H9 (cell line): ENCODE data around the gene TMTC2. TPM values are rescaled to one million over a fixed set of nuclear protein-coding genes. Genes with fewer than 3 reads are reported as not detected.

Experiments used
- DNase-seq: peaks from one replicate; pipeline ENCODE4 v3.0.0-alpha.2; 2017
- H2AFZ ChIP-seq: one replicate; pipeline ENCODE4 v1.6.1; 2013; ENCODE audit warnings: mild to moderate bottlenecking, low read length, control low read depth, moderate library complexity
- H2AK5ac ChIP-seq: 2 replicates; pipeline ENCODE4 v1.6.1; 2013; ENCODE audit warnings: low read length, control low read depth, mixed read lengths; ENCODE audit not compliant: insufficient read length
- H2BK120ac ChIP-seq: one replicate; pipeline ENCODE4 v1.6.1; 2013; ENCODE audit warnings: low read depth, mild to moderate bottlenecking, low read length, control low read depth, inconsistent platforms; ENCODE audit not compliant: poor library complexity, severe bottlenecking
- H2BK12ac ChIP-seq: 2 replicates; pipeline ENCODE4 v1.6.1; 2013; ENCODE audit warnings: low read length, control low read depth, mixed read lengths, low read depth; ENCODE audit not compliant: insufficient read length
- H2BK15ac ChIP-seq: 2 replicates; pipeline ENCODE4 v1.6.1; 2013; ENCODE audit warnings: low read depth, low read length, control low read depth
- H2BK20ac ChIP-seq: one replicate; pipeline ENCODE4 v1.6.1; 2013; ENCODE audit warnings: low read depth, mild to moderate bottlenecking, low read length, control low read depth, inconsistent platforms; ENCODE audit not compliant: poor library complexity, severe bottlenecking
- H2BK5ac ChIP-seq: 2 replicates; pipeline ENCODE4 v1.6.1; 2013; ENCODE audit warnings: low read length, control low read depth, mixed read lengths; ENCODE audit not compliant: insufficient read length
- H3K14ac ChIP-seq: 2 replicates; pipeline ENCODE4 v1.6.1; 2013; ENCODE audit warnings: low read length, control low read depth; ENCODE audit not compliant: insufficient read depth
- H3K18ac ChIP-seq: 2 replicates; pipeline ENCODE4 v1.6.1; 2013; ENCODE audit warnings: low read depth, mild to moderate bottlenecking, mixed read lengths, low read length, control low read depth; ENCODE audit not compliant: insufficient read length
- H3K23ac ChIP-seq: 2 replicates; pipeline ENCODE4 v1.6.1; 2013; ENCODE audit warnings: low read length, control low read depth, mixed read lengths, low read depth; ENCODE audit not compliant: insufficient read length
- H3K23me2 ChIP-seq: 2 replicates; pipeline ENCODE4 v1.6.1; 2013; ENCODE audit warnings: low read depth, mild to moderate bottlenecking, mixed read lengths, low read length, control low read depth; ENCODE audit not compliant: insufficient read length, poor library complexity, severe bottlenecking
- H3K27ac ChIP-seq: 2 replicates; pipeline ENCODE4 v1.5.1; 2013; ENCODE audit warnings: low read length, control low read depth, mixed read lengths, low read depth; ENCODE audit not compliant: insufficient read length
- H3K27me3 ChIP-seq: 2 replicates; pipeline ENCODE4 v1.6.1; 2013; ENCODE audit warnings: low read length, control low read depth, inconsistent platforms; ENCODE audit not compliant: insufficient read depth
- H3K4ac ChIP-seq: 2 replicates; pipeline ENCODE4 v1.6.1; 2013; ENCODE audit warnings: low read depth, mild to moderate bottlenecking, control low read depth, inconsistent platforms, low read length, moderate library complexity
- H3K4me1 ChIP-seq: 2 replicates; pipeline ENCODE4 v1.6.1; 2013; ENCODE audit warnings: low read length, control low read depth, inconsistent platforms; ENCODE audit not compliant: insufficient read depth
- H3K4me2 ChIP-seq: 2 replicates; pipeline ENCODE4 v1.6.1; 2013; ENCODE audit warnings: low read length, control low read depth, mixed read lengths; ENCODE audit not compliant: insufficient read length, insufficient read depth
- H3K56ac ChIP-seq: 2 replicates; pipeline ENCODE4 v1.6.1; 2013; ENCODE audit warnings: low read depth, mild to moderate bottlenecking, mixed read lengths, low read length, control low read depth; ENCODE audit not compliant: insufficient read length
- H3K79me1 ChIP-seq: 2 replicates; pipeline ENCODE4 v1.6.1; 2013; ENCODE audit warnings: low read depth, mild to moderate bottlenecking, moderate library complexity, low read length, control low read depth, inconsistent platforms; ENCODE audit not compliant: insufficient read depth, poor library complexity, severe bottlenecking
- H3K79me2 ChIP-seq: 2 replicates; pipeline ENCODE4 v1.6.1; 2013; ENCODE audit warnings: low read length, control low read depth, inconsistent platforms; ENCODE audit not compliant: insufficient read depth
- H3K9ac ChIP-seq: 2 replicates; pipeline ENCODE4 v1.6.1; 2013; ENCODE audit warnings: low read length, control low read depth, mixed read lengths; ENCODE audit not compliant: insufficient read length; ENCODE audit errors: extremely low read depth
- H3K9me3 ChIP-seq: one replicate; pipeline ENCODE4 v1.6.1; 2013; ENCODE audit warnings: low read depth, low read length, inconsistent platforms; ENCODE audit not compliant: control insufficient read depth
- H3T11ph ChIP-seq: one replicate; pipeline ENCODE4 v1.6.1; 2013; ENCODE audit warnings: mild to moderate bottlenecking, low read length, control low read depth, inconsistent platforms
- H4K20me1 ChIP-seq: one replicate; pipeline ENCODE4 v1.6.1; 2013; ENCODE audit not compliant: control insufficient read depth, insufficient read length, insufficient read depth
- H4K5ac ChIP-seq: 2 replicates; pipeline ENCODE4 v1.6.1; 2013; ENCODE audit warnings: low read depth, mild to moderate bottlenecking, mixed read lengths, low read length, control low read depth; ENCODE audit not compliant: insufficient read length
- H4K8ac ChIP-seq: replicated peaks from 2 replicates; pipeline ENCODE4 v1.6.1; 2013; ENCODE audit warnings: low read length, control low read depth, mixed read lengths, low read depth; ENCODE audit not compliant: insufficient read length
- H4K91ac ChIP-seq: 2 replicates; pipeline ENCODE4 v1.6.1; 2013; ENCODE audit warnings: low read depth, mild to moderate bottlenecking, moderate library complexity, mixed read lengths, low read length, control low read depth; ENCODE audit not compliant: insufficient read length
- H3K27ac Mint-ChIP-seq, 3 experiments: 2 replicates in 2 of 3; 3 replicates in 1 of 3; pipeline ENCODE4 v1.8.0; 2020 to 2021; ENCODE audit warnings: mixed read lengths in 3 of 3, mild to moderate bottlenecking in 1 of 3, moderate library complexity in 1 of 3
- H3K27me3 Mint-ChIP-seq: 2 replicates; pipeline ENCODE4 v1.8.0; 2021; ENCODE audit warnings: low read depth, mild to moderate bottlenecking, moderate library complexity, mixed read lengths
- H3K36me3 Mint-ChIP-seq, 3 experiments: 2 replicates in 2 of 3; 3 replicates in 1 of 3; pipeline ENCODE4 v1.8.0; 2020 to 2021; ENCODE audit warnings: low read depth in 3 of 3, mixed read lengths in 3 of 3; ENCODE audit not compliant: insufficient read depth in 1 of 3
- H3K4me1 Mint-ChIP-seq, 2 experiments: 2 replicates each; pipeline ENCODE4 v1.8.0; 2020; ENCODE audit warnings: mixed read lengths in 2 of 2
- H3K4me3 Mint-ChIP-seq, 2 experiments: 2 replicates in 1 of 2; 3 replicates in 1 of 2; pipeline ENCODE4 v1.8.0; 2020 to 2021; ENCODE audit warnings: mild to moderate bottlenecking in 2 of 2, mixed read lengths in 2 of 2, moderate library complexity in 1 of 2
- H3K9me3 Mint-ChIP-seq, 2 experiments: 2 replicates in 1 of 2; 3 replicates in 1 of 2; pipeline ENCODE4 v1.8.0; 2020; ENCODE audit warnings: mild to moderate bottlenecking in 2 of 2, mixed read lengths in 2 of 2, moderate library complexity in 1 of 2
- CTCF ChIP-seq: fragments of 200-600 bp; sonication (generic); conservative IDR thresholded peaks from 3 replicates; pipeline ENCODE4 v1.8.0; 2021; ENCODE audit warnings: antibody characterized with exemption, mild to moderate bottlenecking
- WGBS: extraction: QIAGEN DNeasy Blood & Tissue Kit; methylation state at CpG from one replicate; pipeline ENCODE4 v1.1.7; 2013; ENCODE audit warnings: missing lambda C conversion rate, low lambda C conversion rate, mixed read lengths; ENCODE audit not compliant: insufficient read length; ENCODE audit errors: extremely low coverage; 5-methylcytosine and 5-hydroxymethylcytosine counted together
- total RNA-seq: library from RNA; stranded (reverse); gene quantifications from 2 replicates; pipeline ENCODE4 v1.2.1, GENCODE V29; 2021

Gene TMTC2
- total RNA-seq, 1 experiment from 2014 or later, result 3.1 TPM

GRCh38 chr12:82942521-82942920, 255.8 kb downstream of the TMTC2 start:
- no peak overlapping the region for H3K4ac ChIP-seq

More at GRCh38 chr12:82942521-82942920, 255.8 kb downstream of the TMTC2 start:
- H2BK5ac ChIP-seq, result no peak overlapping the region
- no peaks in the 10 kb centered on the region for H4K20me1 ChIP-seq
- H3K79me1 ChIP-seq, result no peaks in the 10 kb centered on the region
- H2BK20ac ChIP-seq, result no peak overlapping the region
- H3K14ac ChIP-seq, result no peak overlapping the region
- Mint-ChIP-seq H3K27me3 (no peaks in the 10 kb centered on the region), H3K4me3 (no peak overlapping the region), H3K9me3 (0 out of 5 replicates have a peak, but pooled peaks cover 0 to 3% of the 10 kb centered on the region in 2 experiments), H3K36me3 (no peaks in the 10 kb centered on the region), H3K27ac (no peak overlapping the region), H3K4me1 (peaks cover 0 to 4% of the 10 kb centered on the region in 2 experiments; a peak in 1 of 4 replicates)
- H3K56ac ChIP-seq, result no peak overlapping the region
- no peak overlapping the region for H2AFZ ChIP-seq
- WGBS, result no CpG with 5 or more reads among the region's 2 CpGs
- H4K5ac ChIP-seq, result no peak overlapping the region
- no peak for TF ChIP-seq CTCF
- no peaks in the 10 kb centered on the region for H3K9me3 ChIP-seq
- H3K18ac ChIP-seq, result no peak overlapping the region
- H3T11ph ChIP-seq, result no peak overlapping the region
- no peak overlapping the region for H3K23ac ChIP-seq
- no peak overlapping the region for H2BK15ac ChIP-seq
- no peak overlapping the region for H2AK5ac ChIP-seq
- H2BK120ac ChIP-seq, result no peak overlapping the region
- H3K9ac ChIP-seq, result no peak overlapping the region
- no peaks in the 10 kb centered on the region for H3K4me1 ChIP-seq
- no peak overlapping the region for H4K8ac ChIP-seq
- H3K27me3 ChIP-seq, result no peaks in the 10 kb centered on the region
- H4K91ac ChIP-seq, result no peak overlapping the region
- no peak overlapping the region for H2BK12ac ChIP-seq
- H3K4me2 ChIP-seq, result no peak overlapping the region
- DNase-seq, result no peak
- no peaks in the 10 kb centered on the region for H3K79me2 ChIP-seq
- H3K27ac ChIP-seq, result no peak overlapping the region
- H3K23me2 ChIP-seq, result no peaks in the 10 kb centered on the region
